ENCODE data around the gene CABP7. TPM values are rescaled to one million over a fixed set of nuclear protein-coding genes. Genes with fewer than 3 reads are reported as not detected.

The CABP7 gene
- total and polyA plus RNA-seq, 2 of the 13 experiments (the other 11 are each of a cell fraction or from before 2014, with no cell fraction given): 0.08 TPM; not detected in 1

DNA sequence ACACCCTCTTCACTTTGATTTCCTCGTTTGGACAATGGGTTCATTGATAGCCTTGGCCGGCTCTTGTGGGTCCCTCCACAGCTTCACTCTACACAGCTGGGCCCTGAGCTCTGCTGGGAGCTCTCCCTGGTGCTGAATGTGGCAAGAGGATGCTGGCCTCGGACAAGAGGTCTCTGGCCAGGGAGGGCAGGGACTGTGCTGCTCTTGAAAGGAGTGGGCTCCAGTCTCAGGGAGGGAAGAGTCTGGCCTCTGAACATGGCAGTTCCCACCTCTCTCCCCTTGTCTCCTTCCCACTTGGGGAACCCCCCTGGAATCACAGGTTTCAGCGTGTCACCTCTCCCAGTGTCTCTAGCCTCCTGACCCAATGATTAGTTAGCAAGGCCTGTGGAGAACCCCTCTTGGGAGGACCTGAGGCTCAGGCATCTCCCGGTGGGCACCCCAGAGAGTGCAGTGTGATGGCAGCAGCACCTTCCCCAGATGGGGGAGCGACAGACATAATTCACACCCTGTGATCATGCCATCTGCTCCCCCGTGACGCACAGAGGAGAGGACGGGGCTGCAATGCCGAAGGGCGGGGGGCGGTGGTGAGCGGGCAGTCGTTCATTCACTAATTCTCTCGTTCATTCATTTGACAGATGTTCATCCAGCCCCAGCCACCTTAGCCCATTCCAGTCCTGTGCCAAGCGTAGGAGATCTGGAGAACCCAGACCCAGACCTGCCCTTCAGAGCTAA is 2.8 kb upstream of the CABP7 start (continued):
- no peak for TF ChIP-seq NFE2 (CRISPR knock-in tag; IDR thresholded peaks at IDR 0.05)
- TF ChIP-seq HNF1A (IDR thresholded peaks at IDR 0.05; ENCODE audit: low read depth): no peak
- no peak for TF ChIP-seq HNF1A (CRISPR knock-in tag; IDR thresholded peaks at IDR 0.05; ENCODE audit: borderline replicate concordance)
- TF ChIP-seq HNRNPUL1 (IDR thresholded peaks at IDR 0.05; ENCODE audit: low read depth, low read length): no peak
- peak; percentile 77; the same call in 1 of the 2 replicates for TF ChIP-seq NFKBIZ (CRISPR knock-in tag; IDR thresholded peaks at IDR 0.05)
- TF ChIP-seq ZNF296 (CRISPR knock-in tag; conservative IDR thresholded peaks at IDR 0.05): 0 out of 2 replicates have a peak, but pooled peaks have one; percentile 54
- TF ChIP-seq ZNF75D (CRISPR knock-in tag; IDR thresholded peaks at IDR 0.05; ENCODE audit: borderline replicate concordance): peak; percentile 89; the same call in 1 of the 2 replicates
- TF ChIP-seq ZNF800 (CRISPR knock-in tag; IDR thresholded peaks at IDR 0.05): 0 out of 2 replicates have a peak, but pooled peaks have one; percentile 46
- peak; percentile 74 for TF ChIP-seq PPARG (CRISPR knock-in tag; conservative IDR thresholded peaks at IDR 0.05)
- TF ChIP-seq PAWR (CRISPR knock-in tag; IDR thresholded peaks at IDR 0.05; ENCODE audit: borderline replicate concordance): no peak
- TF ChIP-seq, protein P1, sequence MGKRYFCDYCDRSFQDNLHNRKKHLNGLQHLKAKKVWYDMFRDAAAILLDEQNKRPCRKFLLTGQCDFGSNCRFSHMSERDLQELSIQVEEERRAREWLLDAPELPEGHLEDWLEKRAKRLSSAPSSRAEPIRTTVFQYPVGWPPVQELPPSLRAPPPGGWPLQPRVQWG (CRISPR knock-in tag; IDR thresholded peaks at IDR 0.05; ENCODE audit: borderline replicate concordance, low read depth): no peak
- TF ChIP-seq ZNF816 (CRISPR knock-in tag; IDR thresholded peaks at IDR 0.05; ENCODE audit: borderline replicate concordance): no peak
- peak; percentile 92 for TF ChIP-seq ZBTB26 (CRISPR knock-in tag; IDR thresholded peaks at IDR 0.05; ENCODE audit: borderline replicate concordance)
- peak; percentile 43; the same call in 1 of the 2 replicates for TF ChIP-seq ZNF691 (CRISPR knock-in tag; IDR thresholded peaks at IDR 0.05; ENCODE audit: borderline replicate concordance, low read depth)
- TF ChIP-seq SUZ12 (IDR thresholded peaks at IDR 0.05; ENCODE audit: low read depth, low read length): no peak
- peak; percentile 89 for TF ChIP-seq ZNF354B (CRISPR knock-in tag; IDR thresholded peaks at IDR 0.05)
- TF ChIP-seq, protein P2, sequence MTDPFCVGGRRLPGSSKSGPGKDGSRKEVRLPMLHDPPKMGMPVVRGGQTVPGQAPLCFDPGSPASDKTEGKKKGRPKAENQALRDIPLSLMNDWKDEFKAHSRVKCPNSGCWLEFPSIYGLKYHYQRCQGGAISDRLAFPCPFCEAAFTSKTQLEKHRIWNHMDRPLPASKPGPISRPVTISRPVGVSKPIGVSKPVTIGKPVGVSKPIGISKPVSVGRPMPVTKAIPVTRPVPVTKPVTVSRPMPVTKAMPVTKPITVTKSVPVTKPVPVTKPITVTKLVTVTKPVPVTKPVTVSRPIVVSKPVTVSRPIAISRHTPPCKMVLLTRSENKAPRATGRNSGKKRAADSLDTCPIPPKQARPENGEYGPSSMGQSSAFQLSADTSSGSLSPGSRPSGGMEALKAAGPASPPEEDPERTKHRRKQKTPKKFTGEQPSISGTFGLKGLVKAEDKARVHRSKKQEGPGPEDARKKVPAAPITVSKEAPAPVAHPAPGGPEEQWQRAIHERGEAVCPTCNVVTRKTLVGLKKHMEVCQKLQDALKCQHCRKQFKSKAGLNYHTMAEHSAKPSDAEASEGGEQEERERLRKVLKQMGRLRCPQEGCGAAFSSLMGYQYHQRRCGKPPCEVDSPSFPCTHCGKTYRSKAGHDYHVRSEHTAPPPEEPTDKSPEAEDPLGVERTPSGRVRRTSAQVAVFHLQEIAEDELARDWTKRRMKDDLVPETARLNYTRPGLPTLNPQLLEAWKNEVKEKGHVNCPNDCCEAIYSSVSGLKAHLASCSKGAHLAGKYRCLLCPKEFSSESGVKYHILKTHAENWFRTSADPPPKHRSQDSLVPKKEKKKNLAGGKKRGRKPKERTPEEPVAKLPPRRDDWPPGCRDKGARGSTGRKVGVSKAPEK (CRISPR knock-in tag; IDR thresholded peaks at IDR 0.05; ENCODE audit: borderline replicate concordance): no peak
